ENCODE results near the gene EPOP. TPM values are rescaled to one million over a fixed set of nuclear protein-coding genes. Genes with fewer than 3 reads are reported as not detected.

Gene EPOP
- total RNA-seq, 1 experiment from 2014 or later = 8.4 TPM

DNA sequence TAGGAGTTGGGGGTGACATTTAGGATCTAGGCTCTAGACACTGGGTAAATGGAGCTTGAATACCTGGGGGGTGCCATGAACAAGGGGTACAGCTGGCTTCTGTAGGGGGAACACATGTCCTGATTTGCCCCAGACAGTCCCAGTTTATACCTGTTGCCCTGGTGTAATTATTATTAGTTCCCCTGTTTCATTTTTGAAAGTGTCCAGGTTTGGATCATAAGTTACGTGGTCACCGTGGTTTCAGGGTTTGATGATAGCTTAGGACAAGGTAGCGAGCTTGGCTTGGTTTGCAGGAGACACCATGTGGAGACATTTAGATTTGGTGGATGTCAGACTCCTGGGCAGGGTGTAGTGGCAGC, 35.8 kb upstream of the EPOP start:
- Histone ChIP-seq H3K4me1 (replicated peaks; ENCODE audit: insufficient read depth) (0 out of 2 replicates have a peak, but pooled peaks cover 6% of the 10 kb centered on the region), H3K36me3 (ENCODE audit: low read depth) (peaks cover 21% of the 10 kb centered on the region), H4K20me1 (ENCODE audit: insufficient read depth) (peaks cover 34% of the 10 kb centered on the region), H3K79me2 (ENCODE audit: low read depth) (peaks cover 36% of the 10 kb centered on the region), H3K9me2 (ENCODE audit: insufficient read depth) (no peaks in the 10 kb centered on the region), H2AFZ (no peak overlapping the region), H3K27ac (no peak overlapping the region), H3K9me3 (ENCODE audit: insufficient read depth, low read depth) (no peaks in the 10 kb centered on the region), H3K27me3 (ENCODE audit: insufficient read depth, low read depth) (no peaks in the 10 kb centered on the region), H3F3A (ENCODE audit: insufficient read depth, low read depth) (peaks cover 32% of the 10 kb centered on the region; the same call in 1 of the 2 replicates), H3K4me2 (no peak overlapping the region), H3K4me3 (no peak overlapping the region)
- intact Hi-C loops (cut with micrococcal nuclease; ENCODE audit: unreplicated experiment) = no loop called here
- TF ChIP-seq EZH2 (IDR thresholded peaks at IDR 0.05; ENCODE audit: low read depth) (no peak), CTCF (conservative IDR thresholded peaks at IDR 0.05) (no peak)
- BruUV-seq (replicated peaks) = no TSS peak
- POLR2A ChIA-PET (ENCODE audit: unreplicated experiment) = interaction anchor here (0.6 kb wide), 1 partner anchor 143 kb away, joined by 4 read pairs; the partner anchor contains the start of gene RPL23
- CTCF ChIA-PET = no interaction called here
- no peak for DNase-seq

DNA sequence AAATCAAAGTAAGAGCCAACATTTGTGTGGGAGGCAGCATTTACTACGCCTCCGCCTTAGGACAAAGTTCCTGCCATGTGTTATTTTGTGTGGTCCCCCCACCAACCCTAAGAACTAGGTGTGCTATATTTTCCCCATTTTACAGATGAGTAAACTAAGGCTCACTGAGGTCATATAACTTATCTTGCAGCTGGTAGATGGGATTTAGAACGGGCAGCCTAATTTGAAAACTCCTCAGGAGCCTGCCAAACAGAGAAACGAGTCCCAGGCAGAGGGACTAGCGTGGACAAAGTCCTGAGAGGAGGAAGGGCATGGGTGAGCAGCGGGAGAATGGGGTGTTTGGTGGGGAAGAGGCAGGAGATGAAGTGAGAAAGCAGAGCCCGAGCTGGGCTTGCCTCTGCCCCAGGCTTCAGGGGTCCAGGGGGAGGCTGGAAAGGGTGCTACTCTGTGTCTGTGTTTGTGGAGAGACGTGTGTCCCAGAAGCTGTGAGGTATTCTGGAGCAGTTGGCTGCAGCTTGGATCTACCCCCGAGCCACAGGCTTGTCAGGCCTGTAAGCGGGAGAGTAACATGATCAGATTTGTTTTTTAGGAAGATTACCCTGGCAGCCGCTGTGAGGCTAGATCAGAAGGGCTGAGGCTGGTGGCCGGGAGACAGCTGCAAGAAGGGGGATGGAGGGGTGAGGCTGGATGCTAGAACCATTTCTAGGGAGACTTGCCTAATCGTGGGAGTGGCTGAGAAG, 35.3 kb upstream of the EPOP start:
- Histone ChIP-seq H3K4me3 (no peak overlapping the region), H3K36me3 (ENCODE audit: low read depth) (peaks cover 21% of the 10 kb centered on the region), H3K27ac (no peak overlapping the region), H3K79me2 (ENCODE audit: low read depth) (peaks cover 37% of the 10 kb centered on the region), H4K20me1 (ENCODE audit: insufficient read depth) (peaks cover 34% of the 10 kb centered on the region), H3F3A (ENCODE audit: insufficient read depth, low read depth) (peaks cover 29% of the 10 kb centered on the region; the same call in 1 of the 2 replicates), H3K9me3 (ENCODE audit: insufficient read depth, low read depth) (no peaks in the 10 kb centered on the region), H2AFZ (no peak overlapping the region), H3K27me3 (ENCODE audit: insufficient read depth, low read depth) (no peaks in the 10 kb centered on the region), H3K4me1 (replicated peaks; ENCODE audit: insufficient read depth) (0 out of 2 replicates have a peak, but pooled peaks cover 6% of the 10 kb centered on the region), H3K4me2 (no peak overlapping the region), H3K9me2 (ENCODE audit: insufficient read depth) (no peaks in the 10 kb centered on the region)
- no TSS peak for BruUV-seq (replicated peaks)
- ChIA-PET CTCF (interaction anchor here (0.6 kb wide), 1 partner anchor 24 kb away, joined by 3 read pairs; no protein-coding TSS in a partner anchor), POLR2A (ENCODE audit: unreplicated experiment) (interaction anchor here (0.6 kb wide), 1 partner anchor 143 kb away, joined by 4 read pairs; the partner anchor contains the start of gene RPL23)
- no peak for DNase-seq
- intact Hi-C loops (cut with micrococcal nuclease; ENCODE audit: unreplicated experiment) = no loop called here
- no peak for TF ChIP-seq CTCF (conservative IDR thresholded peaks at IDR 0.05)
- no peak for TF ChIP-seq EZH2 (IDR thresholded peaks at IDR 0.05; ENCODE audit: low read depth)

GRCh38 chr17:38709104-38709820, 34.5 kb upstream of the EPOP start:
- Histone ChIP-seq H4K20me1 (ENCODE audit: insufficient read depth) (peaks cover 34% of the 10 kb centered on the region), H3K9me2 (ENCODE audit: insufficient read depth) (no peaks in the 10 kb centered on the region), H3F3A (ENCODE audit: insufficient read depth, low read depth) (peaks cover 27% of the 10 kb centered on the region), H3K9me3 (ENCODE audit: insufficient read depth, low read depth) (no peaks in the 10 kb centered on the region), H3K4me1 (replicated peaks; ENCODE audit: insufficient read depth) (0 out of 2 replicates have a peak, but pooled peaks cover 6% of the 10 kb centered on the region), H3K4me3 (no peak overlapping the region), H3K79me2 (ENCODE audit: low read depth) (peaks cover 43% of the 10 kb centered on the region), H2AFZ (no peak overlapping the region), H3K36me3 (ENCODE audit: low read depth) (peaks cover 21% of the 10 kb centered on the region), H3K27me3 (ENCODE audit: insufficient read depth, low read depth) (no peaks in the 10 kb centered on the region), H3K4me2 (no peak overlapping the region), H3K27ac (no peak overlapping the region)
- no TSS peak for BruUV-seq (replicated peaks)
- ChIA-PET POLR2A (ENCODE audit: unreplicated experiment) (no interaction called here), CTCF (no interaction called here)
- no peak for DNase-seq
- intact Hi-C loops (cut with micrococcal nuclease; ENCODE audit: unreplicated experiment) = no loop called here
- no peak for TF ChIP-seq EZH2 (IDR thresholded peaks at IDR 0.05; ENCODE audit: low read depth)
- no peak for TF ChIP-seq CTCF (conservative IDR thresholded peaks at IDR 0.05)
